HG03469 (cell line): ENCODE measurements around the gene METTL25.
"Not testable (repeated sequence)": the region's sequence is repeated elsewhere in the genome, so short reads cannot be mapped to it uniquely, and the experiment has no call there.

ENCODE experiments used
- ATAC-seq: cut with Tn5 transposase; IDR thresholded peaks from one replicate; pipeline ENCODE4 v1.9.1; 2021; ENCODE audit warnings: mild to moderate bottlenecking, moderate library complexity, moderate number of reproducible peaks; ENCODE audit not compliant: unreplicated experiment

Gene METTL25

GRCh38 chr12:82358200-82359114 lies at the start of gene METTL25, which contains the start of gene CCDC59:
Gene METTL25, plus strand, starts transcription at chr12:82358529. Its CDS starts 37 bp downstream, at chr12:82358566.
Gene CCDC59, minus strand, starts transcription at chr12:82358387. Its CDS starts 11 bp downstream, at chr12:82358376.
- ATAC-seq, result peak; percentile 92

GRCh38 chr12:82314406-82314892 lies 43.9 kb upstream of the METTL25 start:
- ATAC-seq, result no peak

GRCh38 chr12:82319276-82319675 lies 39.1 kb upstream of the METTL25 start:
- no peak for ATAC-seq

GRCh38 chr12:82325540-82326336 lies 32.6 kb upstream of the METTL25 start:
- ATAC-seq, result no peak

- no peak for ATAC-seq
These were observed 31.3 kb upstream of the METTL25 start for GRCh38 chr12:82326905-82327503.

- ATAC-seq, result no peak
These were observed 30.5 kb upstream of the METTL25 start for GRCh38 chr12:82327861-82328260.

GRCh38 chr12:82329508-82329907 lies 28.8 kb upstream of the METTL25 start:
- ATAC-seq, result no peak

GRCh38 chr12:82350161-82350560 lies 8.2 kb upstream of the METTL25 start:
- ATAC-seq, result no peak

GRCh38 chr12:82351390-82351789 lies 6.9 kb upstream of the METTL25 start:
- no peak for ATAC-seq

- no peak for ATAC-seq
These were observed 989 bp upstream of the METTL25 start for GRCh38 chr12:82357340-82357739.

GRCh38 chr12:82357845-82358199 lies 507 bp upstream of the METTL25 start:
- no peak for ATAC-seq

- ATAC-seq, result no peak
These were observed 768 bp downstream of the METTL25 start for GRCh38 chr12:82359115-82359478.

- ATAC-seq, result not testable (repeated sequence)
These were observed 2.5 kb downstream of the METTL25 start for GRCh38 chr12:82360834-82361233.

GRCh38 chr12:82361461-82361915 lies 3.2 kb downstream of the METTL25 start:
- ATAC-seq, result no peak

- no peak for ATAC-seq
These were observed 5.7 kb downstream of the METTL25 start for GRCh38 chr12:82363990-82364389.

GRCh38 chr12:82366197-82366596 lies 7.9 kb downstream of the METTL25 start:
- no peak for ATAC-seq

- no peak for ATAC-seq
These were observed 16.9 kb downstream of the METTL25 start for GRCh38 chr12:82375201-82375600.

- no peak for ATAC-seq
These were observed 20.7 kb downstream of the METTL25 start for GRCh38 chr12:82378997-82379396.

GRCh38 chr12:82383930-82384552 lies 25.7 kb downstream of the METTL25 start:
- ATAC-seq, result peak; percentile 46

- ATAC-seq, result no peak
These were observed 40.5 kb downstream of the METTL25 start for GRCh38 chr12:82398879-82399278.

GRCh38 chr12:82400819-82401218 lies 42.5 kb downstream of the METTL25 start:
- ATAC-seq, result no peak
